HG02943 (cell line): ENCODE results near the gene MYO1B.

Source experiments
- ATAC-seq: cut with Tn5 transposase; IDR thresholded peaks from one replicate; pipeline ENCODE4 v1.9.1; 2021; ENCODE audit warnings: mild to moderate bottlenecking, low read depth, moderate library complexity; ENCODE audit not compliant: unreplicated experiment

The MYO1B gene

GRCh38 chr2:191351921-191352320 lies 106.7 kb downstream of the MYO1B start:
- no peak for ATAC-seq

GRCh38 chr2:191352536-191352935 lies 107.3 kb downstream of the MYO1B start:
- no peak for ATAC-seq

GRCh38 chr2:191355170-191355758 lies 110.1 kb downstream of the MYO1B start:
- ATAC-seq: no peak

GRCh38 chr2:191357678-191358077 lies 112.5 kb downstream of the MYO1B start:
- ATAC-seq: no peak

GRCh38 chr2:191358325-191359025 lies 113.3 kb downstream of the MYO1B start:
- ATAC-seq: no peak

- ATAC-seq: no peak
These were observed 113.9 kb downstream of the MYO1B start for GRCh38 chr2:191359133-191359532.

GRCh38 chr2:191360918-191361317 lies 115.7 kb downstream of the MYO1B start:
- no peak for ATAC-seq

GRCh38 chr2:191362841-191363240 lies 117.6 kb downstream of the MYO1B start:
- ATAC-seq: no peak

GRCh38 chr2:191363267-191363666 lies 118.1 kb downstream of the MYO1B start:
- no peak for ATAC-seq

GRCh38 chr2:191365089-191365488 lies 119.9 kb downstream of the MYO1B start:
- no peak for ATAC-seq

GRCh38 chr2:191366199-191366598 lies 121.0 kb downstream of the MYO1B start:
- no peak for ATAC-seq

GRCh38 chr2:191369034-191369433 lies 123.8 kb downstream of the MYO1B start:
- ATAC-seq: no peak

GRCh38 chr2:191374366-191374765 lies 129.2 kb downstream of the MYO1B start:
- no peak for ATAC-seq

- ATAC-seq: no peak
These were observed 129.7 kb downstream of the MYO1B start for GRCh38 chr2:191374939-191375338.

- ATAC-seq: no peak
These were observed 131.9 kb downstream of the MYO1B start for GRCh38 chr2:191376981-191377629.

- ATAC-seq: no peak
These were observed 134.2 kb downstream of the MYO1B start for GRCh38 chr2:191379375-191379774.

GRCh38 chr2:191382801-191383200 lies 137.6 kb downstream of the MYO1B start:
- ATAC-seq: no peak

GRCh38 chr2:191383486-191383885 lies 138.3 kb downstream of the MYO1B start:
- ATAC-seq: no peak

GRCh38 chr2:191384829-191385228 lies 139.6 kb downstream of the MYO1B start:
- no peak for ATAC-seq

- ATAC-seq: no peak
These were observed 140.4 kb downstream of the MYO1B start for GRCh38 chr2:191385416-191386160.

GRCh38 chr2:191386938-191387536 lies 141.8 kb downstream of the MYO1B start:
- ATAC-seq: no peak
